Measurements from ENCODE around the gene SPATS2. TPM values are rescaled to one million over a fixed set of nuclear protein-coding genes. Genes with fewer than 3 reads are reported as not detected.
A peak's percentile ranks its signal among the peaks of the same experiment; 100 is the strongest.

Gene SPATS2
- total and polyA plus RNA-seq, 2 donors (not counting 1 experiment from before 2014, with no cell fraction given) = 22.1 to 43.6 TPM

- TF ChIP-seq EZH2 (IDR thresholded peaks at IDR 0.05; ENCODE audit: low read length, missing control alignments) = no peak
- TF ChIP-seq, protein P1, sequence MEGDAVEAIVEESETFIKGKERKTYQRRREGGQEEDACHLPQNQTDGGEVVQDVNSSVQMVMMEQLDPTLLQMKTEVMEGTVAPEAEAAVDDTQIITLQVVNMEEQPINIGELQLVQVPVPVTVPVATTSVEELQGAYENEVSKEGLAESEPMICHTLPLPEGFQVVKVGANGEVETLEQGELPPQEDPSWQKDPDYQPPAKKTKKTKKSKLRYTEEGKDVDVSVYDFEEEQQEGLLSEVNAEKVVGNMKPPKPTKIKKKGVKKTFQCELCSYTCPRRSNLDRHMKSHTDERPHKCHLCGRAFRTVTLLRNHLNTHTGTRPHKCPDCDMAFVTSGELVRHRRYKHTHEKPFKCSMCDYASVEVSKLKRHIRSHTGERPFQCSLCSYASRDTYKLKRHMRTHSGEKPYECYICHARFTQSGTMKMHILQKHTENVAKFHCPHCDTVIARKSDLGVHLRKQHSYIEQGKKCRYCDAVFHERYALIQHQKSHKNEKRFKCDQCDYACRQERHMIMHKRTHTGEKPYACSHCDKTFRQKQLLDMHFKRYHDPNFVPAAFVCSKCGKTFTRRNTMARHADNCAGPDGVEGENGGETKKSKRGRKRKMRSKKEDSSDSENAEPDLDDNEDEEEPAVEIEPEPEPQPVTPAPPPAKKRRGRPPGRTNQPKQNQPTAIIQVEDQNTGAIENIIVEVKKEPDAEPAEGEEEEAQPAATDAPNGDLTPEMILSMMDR (conservative IDR thresholded peaks at IDR 0.05 in 1 of 2, IDR thresholded peaks at IDR 0.05 in 1 of 2; ENCODE audit: low read depth in 1 of 2, low read length in 2 of 2) = peak; percentile 83 to 92
- Histone ChIP-seq H3K9me3 (ENCODE audit: control insufficient read depth, insufficient read depth, low read depth, low read length) (no peaks in the 10 kb centered on the region), H3K27ac (ENCODE audit: insufficient read depth, low read length) (no peak overlapping the region), H3K4me1 (ENCODE audit: control insufficient read depth, extremely low read depth, insufficient read depth, low read length) (no peaks in the 10 kb centered on the region), H3K4me2 (ENCODE audit: extremely low read depth, insufficient read depth, low read length) (no peak overlapping the region), H3K9ac (ENCODE audit: insufficient read depth, low read length) (no peak overlapping the region), H3K4me3 (replicated peaks in 1 of 4; ENCODE audit: control extremely low read depth in 1 of 4, insufficient read depth in 1 of 4, low read depth in 3 of 4, low read length in 4 of 4) (no peak overlapping the region), H3K36me3 (ENCODE audit: control insufficient read depth, insufficient read depth, low read length) (no peaks in the 10 kb centered on the region), H2AFZ (ENCODE audit: low read length) (no peak overlapping the region), H4K20me1 (ENCODE audit: control insufficient read depth, extremely low read depth, insufficient read depth, low read length) (no peaks in the 10 kb centered on the region), H3K79me2 (ENCODE audit: control insufficient read depth, insufficient read depth, low read length) (no peaks in the 10 kb centered on the region), H3K27me3 (ENCODE audit: control insufficient read depth, insufficient read depth, low read length) (no peaks in the 10 kb centered on the region)
- peak; percentile 42 to 81 for DNase-seq (ENCODE audit: low read depth in 2 of 2)
Measured at GRCh38 chr12:49358483-49359141, 8.7 kb upstream of the SPATS2 start.

DNA sequence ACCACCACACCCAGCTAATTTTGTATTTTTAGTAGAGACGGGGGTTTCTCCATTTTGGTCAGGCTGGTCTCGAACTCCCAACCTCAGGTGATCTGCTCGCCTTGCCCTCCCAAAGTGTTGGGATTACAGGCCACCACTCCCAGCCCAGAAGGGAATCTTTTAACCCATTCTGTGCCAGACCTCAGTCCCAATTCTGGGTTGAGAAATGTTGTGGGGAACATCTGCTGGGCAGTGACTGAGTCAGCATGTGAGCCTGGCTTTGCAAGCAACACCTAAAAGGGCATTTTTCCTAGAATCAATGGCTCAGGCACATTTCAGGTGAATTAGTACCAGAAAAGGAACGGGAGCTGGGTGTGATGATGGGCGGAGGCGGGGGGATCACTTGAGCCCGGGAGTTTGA lies 7.6 kb upstream of the SPATS2 start:
- H2AFZ ChIP-seq (ENCODE audit: low read length) = no peak overlapping the region
- TF ChIP-seq EZH2 (IDR thresholded peaks at IDR 0.05; ENCODE audit: low read length, missing control alignments) = no peak
- TF ChIP-seq, protein P1 (conservative IDR thresholded peaks at IDR 0.05 in 1 of 2, IDR thresholded peaks at IDR 0.05 in 1 of 2; ENCODE audit: low read depth in 1 of 2, low read length in 2 of 2) = no peak
- H3K9me3 ChIP-seq (ENCODE audit: control insufficient read depth, insufficient read depth, low read depth, low read length) = no peaks in the 10 kb centered on the region
- no peak overlapping the region for H3K9ac ChIP-seq (ENCODE audit: insufficient read depth, low read length)
- no peak overlapping the region for H3K4me2 ChIP-seq (ENCODE audit: extremely low read depth, insufficient read depth, low read length)
- H3K27ac ChIP-seq (ENCODE audit: insufficient read depth, low read length) = no peak overlapping the region
- H3K27me3 ChIP-seq (ENCODE audit: control insufficient read depth, insufficient read depth, low read length) = no peaks in the 10 kb centered on the region
- DNase-seq (ENCODE audit: low read depth in 2 of 2) = no peak
- H3K36me3 ChIP-seq (ENCODE audit: control insufficient read depth, insufficient read depth, low read length) = no peaks in the 10 kb centered on the region
- H3K4me1 ChIP-seq (ENCODE audit: control insufficient read depth, extremely low read depth, insufficient read depth, low read length) = no peaks in the 10 kb centered on the region
- H3K4me3 ChIP-seq (replicated peaks in 1 of 4; ENCODE audit: control extremely low read depth in 1 of 4, insufficient read depth in 1 of 4, low read depth in 3 of 4, low read length in 4 of 4) = no peak overlapping the region
- H4K20me1 ChIP-seq (ENCODE audit: control insufficient read depth, extremely low read depth, insufficient read depth, low read length) = no peaks in the 10 kb centered on the region
- no peaks in the 10 kb centered on the region for H3K79me2 ChIP-seq (ENCODE audit: control insufficient read depth, insufficient read depth, low read length)

- H3K4me3 ChIP-seq (replicated peaks in 1 of 4; ENCODE audit: control extremely low read depth in 1 of 4, insufficient read depth in 1 of 4, low read depth in 3 of 4, low read length in 4 of 4) = no peak overlapping the region
- DNase-seq (ENCODE audit: low read depth in 2 of 2) = no peak
Measured at GRCh38 chr12:49362077-49362476, 5.2 kb upstream of the SPATS2 start.

More at GRCh38 chr12:49362077-49362476, 5.2 kb upstream of the SPATS2 start:
- H4K20me1 ChIP-seq (ENCODE audit: control insufficient read depth, extremely low read depth, insufficient read depth, low read length) = no peaks in the 10 kb centered on the region
- H2AFZ ChIP-seq (ENCODE audit: low read length) = no peak overlapping the region
- H3K79me2 ChIP-seq (ENCODE audit: control insufficient read depth, insufficient read depth, low read length) = no peaks in the 10 kb centered on the region
- TF ChIP-seq, protein P1 (conservative IDR thresholded peaks at IDR 0.05 in 1 of 2, IDR thresholded peaks at IDR 0.05 in 1 of 2; ENCODE audit: low read depth in 1 of 2, low read length in 2 of 2) = no peak
- TF ChIP-seq EZH2 (IDR thresholded peaks at IDR 0.05; ENCODE audit: low read length, missing control alignments) = no peak
- H3K27ac ChIP-seq (ENCODE audit: insufficient read depth, low read length) = no peak overlapping the region
- H3K9ac ChIP-seq (ENCODE audit: insufficient read depth, low read length) = no peak overlapping the region
- H3K4me2 ChIP-seq (ENCODE audit: extremely low read depth, insufficient read depth, low read length) = no peak overlapping the region
- no peaks in the 10 kb centered on the region for H3K27me3 ChIP-seq (ENCODE audit: control insufficient read depth, insufficient read depth, low read length)
- H3K36me3 ChIP-seq (ENCODE audit: control insufficient read depth, insufficient read depth, low read length) = no peaks in the 10 kb centered on the region
- no peaks in the 10 kb centered on the region for H3K9me3 ChIP-seq (ENCODE audit: control insufficient read depth, insufficient read depth, low read depth, low read length)
- peaks cover 6% of the 10 kb centered on the region for H3K4me1 ChIP-seq (ENCODE audit: control insufficient read depth, extremely low read depth, insufficient read depth, low read length)
